Vagina (tissue), 2 donors: ENCODE measurements around the gene FAM8A1.

Experiments used
- CTCF ChIP-seq, 3 experiments: fragments of 450-650 bp in 2 of 3; fragments of 200-600 bp in 1 of 3; sonication (generic) in 1 of 3; IDR thresholded peaks; one replicate each; pipeline ENCODE4 v1.5.1; 2017 to 2019; ENCODE audit warnings: antibody characterized with exemption in 3 of 3, mild to moderate bottlenecking in 2 of 3, moderate library complexity in 2 of 3
- POLR2A ChIP-seq, 2 donors: fragments of 450-650 bp; IDR thresholded peaks; one replicate each; pipeline ENCODE4 v1.6.1; 2017; ENCODE audit warnings: antibody characterized with exemption in 2 of 2, mild to moderate bottlenecking in 2 of 2, moderate library complexity in 2 of 2
- POLR2AphosphoS5 ChIP-seq, 2 donors: sonication (generic); formaldehyde crosslinking; IDR thresholded peaks; one replicate each; pipeline ENCODE4 v1.9.0; 2017; ENCODE audit warnings: antibody characterized with exemption in 2 of 2, mild to moderate bottlenecking in 2 of 2, low read depth in 1 of 2; ENCODE audit not compliant: insufficient read depth in 1 of 2

- TF ChIP-seq CTCF (IDR thresholded peaks at IDR 0.05) (no peak), POLR2A (IDR thresholded peaks at IDR 0.05) (no peak), POLR2AphosphoS5 (IDR thresholded peaks at IDR 0.05; ENCODE audit: insufficient read depth in 1 of 2, low read depth in 1 of 2) (no peak)
Measured at GRCh38 chr6:17589406-17590096, 10.6 kb upstream of the FAM8A1 start.
